ENCODE measurements around the gene FAM168B.

Gene FAM168B

DNA sequence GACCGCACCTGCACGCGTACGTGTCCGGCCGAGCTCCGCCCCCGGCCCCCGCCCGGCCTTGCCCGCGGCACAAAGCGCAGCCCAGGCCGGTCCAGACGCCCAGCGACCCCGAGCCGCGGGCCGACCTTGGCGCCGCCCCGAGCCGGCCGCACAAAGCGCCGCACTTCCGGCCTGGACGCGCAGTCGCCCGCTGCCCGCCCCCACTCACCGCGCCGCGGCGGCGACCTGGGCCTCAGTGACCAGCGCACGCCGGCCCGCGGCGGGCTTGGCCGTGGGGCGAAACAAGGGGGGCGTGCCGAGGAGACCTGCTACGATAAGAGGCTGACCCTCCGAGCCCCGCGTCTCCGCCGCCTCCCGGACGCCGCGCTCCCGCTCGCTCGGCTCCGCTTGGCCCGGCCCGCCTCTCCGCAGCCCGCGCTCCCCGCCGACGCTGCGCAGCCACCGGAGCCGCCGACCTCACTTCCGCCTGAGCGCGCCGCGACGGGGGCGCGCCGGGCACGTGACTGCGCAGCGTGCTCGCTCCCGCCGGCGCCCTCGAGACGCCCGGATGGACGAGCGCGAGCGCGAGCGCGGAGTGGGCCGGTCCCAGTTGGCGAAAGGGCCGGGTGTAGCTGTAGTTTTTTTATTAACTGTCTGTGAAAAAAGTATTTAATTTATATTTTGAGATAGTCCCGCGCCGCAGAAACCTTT is at the start of gene FAM168B:
TSS of gene FAM168B (minus strand) at position 455 of the 690 bp plus-strand sequence. CDS start 10,814 bp downstream, outside the sequence.
- H3K27me3 ChIP-seq (replicated peaks; ENCODE audit: insufficient read depth, low read length) = no peaks in the 10 kb centered on the region
- H4K20me1 ChIP-seq (ENCODE audit: insufficient read depth, low read length) = no peaks in the 10 kb centered on the region; the same call in 1 of the 2 replicates
- DNase-seq = peak; percentile 94
- H2AFZ ChIP-seq (ENCODE audit: low read length) = peak within 1 kb of the TSS; percentile 74
- peak within 1 kb of the TSS; percentile 72 for H3K4me3 ChIP-seq (ENCODE audit: low read length)
- H3K27ac ChIP-seq (ENCODE audit: low read length) = peak within 1 kb of the TSS; percentile 82
- H3K9ac ChIP-seq (ENCODE audit: low read length) = peak within 1 kb of the TSS; percentile 80
- H3K79me2 ChIP-seq (ENCODE audit: low read length) = peaks cover 47% of the 10 kb centered on the region
- H3K9me2 ChIP-seq (replicated peaks; ENCODE audit: insufficient read depth, low read length) = no peaks in the 10 kb centered on the region
- peaks cover 3% of the 10 kb centered on the region; the same call in 1 of the 2 replicates for H3K4me1 ChIP-seq (ENCODE audit: low read length)
- H3K9me3 ChIP-seq (replicated peaks; ENCODE audit: insufficient read depth, low read length) = no peaks in the 10 kb centered on the region
- no peak for TF ChIP-seq CTCF (IDR thresholded peaks at IDR 0.05; ENCODE audit: low read length)
- no peak for TF ChIP-seq EZH2 (optimal IDR thresholded peaks at IDR 0.05; ENCODE audit: low read depth, low read length)
- no peak for TF ChIP-seq EZH2phosphoT487 (IDR thresholded peaks at IDR 0.05; ENCODE audit: low read length)
- peak within 1 kb of the TSS; percentile 61 for H3K4me2 ChIP-seq (ENCODE audit: low read depth, low read length)
- H3K36me3 ChIP-seq (replicated peaks; ENCODE audit: insufficient read depth, low read length) = no peaks in the 10 kb centered on the region; the same call in 1 of the 2 replicates
- H3F3A ChIP-seq (ENCODE audit: insufficient read depth, low read length) = peaks cover 17% of the 10 kb centered on the region; the same call in 1 of the 2 replicates

DNA sequence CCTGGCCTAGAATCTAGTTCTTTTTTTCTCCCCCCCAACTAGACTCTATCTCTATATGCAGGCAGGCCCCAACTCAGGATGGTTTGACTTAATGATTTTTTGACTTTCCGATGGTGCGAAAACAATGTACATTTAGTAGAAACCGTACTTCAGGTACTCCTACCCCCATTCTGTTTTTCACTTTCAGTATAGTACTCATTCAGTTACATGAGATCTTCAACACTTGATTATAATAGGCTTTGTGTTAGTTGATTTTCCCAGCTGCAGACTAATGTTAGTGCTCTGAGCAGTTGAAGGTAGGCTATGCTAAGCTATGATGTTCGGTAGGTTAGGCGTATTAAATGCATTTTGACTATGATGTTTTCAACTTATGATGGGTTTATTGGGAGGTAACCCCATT is 49.6 kb upstream of the FAM168B start:
- H3K27me3 ChIP-seq (replicated peaks; ENCODE audit: insufficient read depth, low read length) = no peaks in the 10 kb centered on the region
- H3K79me2 ChIP-seq (ENCODE audit: low read length) = peaks cover 25% of the 10 kb centered on the region
- no peak overlapping the region for H3K4me3 ChIP-seq (ENCODE audit: low read length)
- no peaks in the 10 kb centered on the region for H3F3A ChIP-seq (ENCODE audit: insufficient read depth, low read length)
- 0 out of 2 replicates have a peak, but pooled peaks cover 4% of the 10 kb centered on the region for H4K20me1 ChIP-seq (ENCODE audit: insufficient read depth, low read length)
- no peaks in the 10 kb centered on the region for H3K9me3 ChIP-seq (replicated peaks; ENCODE audit: insufficient read depth, low read length)
- no peak overlapping the region for H3K27ac ChIP-seq (ENCODE audit: low read length)
- DNase-seq = no peak
- TF ChIP-seq EZH2 (optimal IDR thresholded peaks at IDR 0.05; ENCODE audit: low read depth, low read length) = no peak
- no peak for TF ChIP-seq EZH2phosphoT487 (IDR thresholded peaks at IDR 0.05; ENCODE audit: low read length)
- TF ChIP-seq CTCF (IDR thresholded peaks at IDR 0.05; ENCODE audit: low read length) = no peak
- H3K9me2 ChIP-seq (replicated peaks; ENCODE audit: insufficient read depth, low read length) = no peaks in the 10 kb centered on the region
- H3K4me1 ChIP-seq (ENCODE audit: low read length) = 0 out of 2 replicates have a peak, but pooled peaks cover 3% of the 10 kb centered on the region
- no peak overlapping the region for H3K9ac ChIP-seq (ENCODE audit: low read length)
- no peak overlapping the region for H2AFZ ChIP-seq (ENCODE audit: low read length)
- H3K4me2 ChIP-seq (ENCODE audit: low read depth, low read length) = no peak overlapping the region
- H3K36me3 ChIP-seq (replicated peaks; ENCODE audit: insufficient read depth, low read length) = 0 out of 2 replicates have a peak, but pooled peaks cover 5% of the 10 kb centered on the region

DNA sequence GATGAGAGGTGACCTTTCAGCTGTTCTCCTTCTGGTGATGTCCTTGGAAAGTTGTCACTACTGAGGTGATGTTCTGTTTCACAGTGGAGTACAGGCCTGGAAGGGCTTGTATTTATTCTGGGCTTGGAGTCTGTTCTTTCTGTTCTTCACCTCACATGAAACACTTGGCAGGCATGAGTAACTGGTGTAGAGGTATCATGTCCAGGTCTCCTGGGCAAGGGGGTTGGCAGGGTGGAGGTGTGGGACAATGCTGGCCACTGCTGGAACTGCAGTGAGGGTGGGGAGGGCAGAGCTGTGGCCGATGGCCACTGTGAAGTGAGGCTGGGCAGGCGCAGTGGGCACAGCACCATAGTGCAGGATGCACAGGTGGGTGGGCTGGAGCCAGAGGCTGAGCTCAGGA is 47.3 kb upstream of the FAM168B start:
- no peak overlapping the region for H3K4me3 ChIP-seq (ENCODE audit: low read length)
- no peak overlapping the region for H2AFZ ChIP-seq (ENCODE audit: low read length)
- no peak for TF ChIP-seq EZH2phosphoT487 (IDR thresholded peaks at IDR 0.05; ENCODE audit: low read length)
- no peak for TF ChIP-seq CTCF (IDR thresholded peaks at IDR 0.05; ENCODE audit: low read length)
- 0 out of 2 replicates have a peak, but pooled peaks cover 4% of the 10 kb centered on the region for H4K20me1 ChIP-seq (ENCODE audit: insufficient read depth, low read length)
- 0 out of 2 replicates have a peak, but pooled peaks cover 5% of the 10 kb centered on the region for H3K36me3 ChIP-seq (replicated peaks; ENCODE audit: insufficient read depth, low read length)
- peaks cover 25% of the 10 kb centered on the region for H3K79me2 ChIP-seq (ENCODE audit: low read length)
- no peaks in the 10 kb centered on the region for H3K27me3 ChIP-seq (replicated peaks; ENCODE audit: insufficient read depth, low read length)
- H3K9me3 ChIP-seq (replicated peaks; ENCODE audit: insufficient read depth, low read length) = no peaks in the 10 kb centered on the region
- no peak overlapping the region for H3K27ac ChIP-seq (ENCODE audit: low read length)
- H3F3A ChIP-seq (ENCODE audit: insufficient read depth, low read length) = no peaks in the 10 kb centered on the region
- H3K9ac ChIP-seq (ENCODE audit: low read length) = no peak overlapping the region
- no peaks in the 10 kb centered on the region for H3K9me2 ChIP-seq (replicated peaks; ENCODE audit: insufficient read depth, low read length)
- no peak for DNase-seq
- no peak overlapping the region for H3K4me2 ChIP-seq (ENCODE audit: low read depth, low read length)
- H3K4me1 ChIP-seq (ENCODE audit: low read length) = 0 out of 2 replicates have a peak, but pooled peaks cover 3% of the 10 kb centered on the region

Measured in MM.1S (cell line).